SK-N-SH treated with all-trans-retinoic acid at 6 μM for 48 hours (cell line): Measurements from ENCODE around the gene NKD2.

Experiments used
- ARNTL ChIP-seq: fragments of 450-650 bp; formaldehyde crosslinking; IDR thresholded peaks from 2 replicates; pipeline ENCODE4 v1.5.0; 2020; ENCODE audit warnings: low read depth, mild to moderate bottlenecking, moderate library complexity, borderline replicate concordance
- CREB5 ChIP-seq: fragments of 250-450 bp; sonication (Bioruptor Pico); IDR thresholded peaks from 2 replicates; pipeline ENCODE4 v1.5.1; 2020; ENCODE audit warnings: low read depth, mild to moderate bottlenecking, moderate library complexity
- CSDC2 ChIP-seq: fragments of 250-450 bp; sonication (Bioruptor Pico); IDR thresholded peaks from 2 replicates; pipeline ENCODE4 v1.5.0; 2020; ENCODE audit warnings: mild to moderate bottlenecking, moderate library complexity
- ISL1 ChIP-seq: fragments of 250-450 bp; sonication (Bioruptor Pico); IDR thresholded peaks from 2 replicates; pipeline ENCODE4 v2.1.2; 2022; ENCODE audit warnings: mild to moderate bottlenecking, moderate library complexity
- OSR1 ChIP-seq: fragments of 250-450 bp; sonication (Bioruptor Pico); IDR thresholded peaks from 2 replicates; pipeline ENCODE4 v1.8.0; 2022; ENCODE audit warnings: moderate library complexity, mild to moderate bottlenecking, inconsistent platforms
- PATZ1 ChIP-seq: fragments of 250-450 bp; sonication (Bioruptor Pico); IDR thresholded peaks from 2 replicates; pipeline ENCODE4 v1.8.0; 2020; ENCODE audit warnings: mild to moderate bottlenecking, moderate library complexity, borderline replicate concordance
- RARB ChIP-seq: fragments of 250-450 bp; sonication (Bioruptor Pico); IDR thresholded peaks from 2 replicates; pipeline ENCODE4 v1.8.0; 2021; ENCODE audit warnings: mild to moderate bottlenecking, moderate library complexity
- SNAI2 ChIP-seq: fragments of 250-450 bp; sonication (Bioruptor Pico); IDR thresholded peaks from 2 replicates; pipeline ENCODE4 v1.5.0; 2020; ENCODE audit warnings: mild to moderate bottlenecking, moderate library complexity
- TSHZ2 ChIP-seq: fragments of 250-450 bp; sonication (Bioruptor Pico); IDR thresholded peaks from 2 replicates; pipeline ENCODE4 v1.5.0; 2020; ENCODE audit warnings: mild to moderate bottlenecking, moderate library complexity
- ZFP3 ChIP-seq: fragments of 250-450 bp; sonication (Bioruptor Pico); IDR thresholded peaks from 2 replicates; pipeline ENCODE4 v1.5.0; 2020; ENCODE audit warnings: mild to moderate bottlenecking, moderate library complexity
- ZFP30 ChIP-seq: fragments of 450-650 bp; formaldehyde crosslinking; IDR thresholded peaks from 2 replicates; pipeline ENCODE4 v1.5.0; 2022; ENCODE audit warnings: mild to moderate bottlenecking, moderate library complexity
- ZNF565 ChIP-seq: fragments of 450-650 bp; formaldehyde crosslinking; conservative IDR thresholded peaks from 2 replicates; pipeline ENCODE4 v1.5.0; 2020; ENCODE audit warnings: low read depth, mild to moderate bottlenecking, moderate library complexity

- TF ChIP-seq OSR1 (CRISPR knock-in tag) (no peak), PATZ1 (CRISPR knock-in tag) (no peak), ZNF565 (no peak), ARNTL (CRISPR knock-in tag) (no peak), ZFP3 (CRISPR knock-in tag) (no peak), SNAI2 (CRISPR knock-in tag) (no peak), ZFP30 (CRISPR knock-in tag) (no peak), CSDC2 (CRISPR knock-in tag) (no peak), TSHZ2 (CRISPR knock-in tag) (no peak), ISL1 (CRISPR knock-in tag) (no peak), RARB (CRISPR knock-in tag) (no peak), CREB5 (CRISPR knock-in tag) (no peak)
Observed at GRCh38 chr5:1067141-1068121, 58.8 kb downstream of the NKD2 start.
